ENCODE results near the gene BORCS5. TPM values are rescaled to one million over a fixed set of nuclear protein-coding genes. Genes with fewer than 3 reads are reported as not detected.
"Not testable (repeated sequence)": the region's sequence is repeated elsewhere in the genome, so short reads cannot be mapped to it uniquely, and the experiment has no call there.

Gene BORCS5
- total RNA-seq, 4 donors from 2014 or later, result 0.51 to 87.1 (median 17.9) TPM

DNA sequence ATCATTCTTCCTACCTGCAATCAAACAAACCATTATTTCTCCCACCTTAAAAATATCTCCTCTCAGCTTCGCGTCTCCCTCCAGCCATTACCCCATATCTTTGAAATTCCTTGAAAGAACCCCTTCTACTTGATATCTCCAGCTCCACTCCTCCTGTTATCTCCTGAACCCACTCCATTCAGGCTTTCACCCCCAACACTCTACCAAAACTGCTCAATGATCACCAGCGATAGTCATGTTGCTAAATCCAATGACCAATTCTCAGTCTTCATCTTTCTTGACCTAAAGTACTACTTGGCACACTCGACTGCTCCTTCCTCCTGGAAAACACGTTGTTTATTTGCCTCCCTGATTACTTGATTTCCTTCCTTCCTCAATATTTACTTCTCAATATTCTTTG is 135.7 kb downstream of the BORCS5 start:
- no peaks in the 10 kb centered on the region for H3K36me3 ChIP-seq
- no peak for TF ChIP-seq POLR2A (IDR thresholded peaks at IDR 0.05)
- TF ChIP-seq, protein P1, sequence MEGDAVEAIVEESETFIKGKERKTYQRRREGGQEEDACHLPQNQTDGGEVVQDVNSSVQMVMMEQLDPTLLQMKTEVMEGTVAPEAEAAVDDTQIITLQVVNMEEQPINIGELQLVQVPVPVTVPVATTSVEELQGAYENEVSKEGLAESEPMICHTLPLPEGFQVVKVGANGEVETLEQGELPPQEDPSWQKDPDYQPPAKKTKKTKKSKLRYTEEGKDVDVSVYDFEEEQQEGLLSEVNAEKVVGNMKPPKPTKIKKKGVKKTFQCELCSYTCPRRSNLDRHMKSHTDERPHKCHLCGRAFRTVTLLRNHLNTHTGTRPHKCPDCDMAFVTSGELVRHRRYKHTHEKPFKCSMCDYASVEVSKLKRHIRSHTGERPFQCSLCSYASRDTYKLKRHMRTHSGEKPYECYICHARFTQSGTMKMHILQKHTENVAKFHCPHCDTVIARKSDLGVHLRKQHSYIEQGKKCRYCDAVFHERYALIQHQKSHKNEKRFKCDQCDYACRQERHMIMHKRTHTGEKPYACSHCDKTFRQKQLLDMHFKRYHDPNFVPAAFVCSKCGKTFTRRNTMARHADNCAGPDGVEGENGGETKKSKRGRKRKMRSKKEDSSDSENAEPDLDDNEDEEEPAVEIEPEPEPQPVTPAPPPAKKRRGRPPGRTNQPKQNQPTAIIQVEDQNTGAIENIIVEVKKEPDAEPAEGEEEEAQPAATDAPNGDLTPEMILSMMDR (IDR thresholded peaks at IDR 0.05), result no peak
- no peak overlapping the region for H3K4me3 ChIP-seq
- no peaks in the 10 kb centered on the region for H3K4me1 ChIP-seq
- intact Hi-C loops (cut with DNase I; ENCODE audit: low total_unique reads), result no loop called here
- H3K27ac ChIP-seq, result no peak overlapping the region
- no peaks in the 10 kb centered on the region for H3K9me3 ChIP-seq
- no peak for DNase-seq
- no peaks in the 10 kb centered on the region for H3K27me3 ChIP-seq

DNA sequence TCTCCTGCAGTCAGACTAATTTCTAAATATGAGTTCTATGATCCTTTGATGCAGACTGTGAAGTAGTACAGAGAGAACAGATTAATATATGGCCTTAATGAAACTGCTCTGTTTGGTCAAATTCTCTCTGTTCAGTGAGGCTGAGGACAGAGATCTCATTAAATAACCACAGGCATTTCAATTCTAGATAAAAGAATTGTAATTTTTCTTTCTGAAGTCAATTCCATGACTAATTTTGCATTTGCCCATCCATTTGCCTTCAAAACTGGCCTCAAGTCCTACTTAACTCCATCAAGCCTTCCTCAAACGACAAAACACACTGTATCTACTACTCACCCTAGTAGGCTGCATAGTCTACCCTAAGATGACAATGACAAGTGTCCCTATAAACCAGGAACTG is 138.7 kb downstream of the BORCS5 start:
- no peak overlapping the region for H3K27ac ChIP-seq
- no peak overlapping the region for H3K4me3 ChIP-seq
- H3K27me3 ChIP-seq, result no peaks in the 10 kb centered on the region
- TF ChIP-seq POLR2A (IDR thresholded peaks at IDR 0.05), result no peak
- TF ChIP-seq, protein P1 (IDR thresholded peaks at IDR 0.05), result no peak
- H3K4me1 ChIP-seq, result no peaks in the 10 kb centered on the region
- no peaks in the 10 kb centered on the region for H3K36me3 ChIP-seq
- intact Hi-C loops (cut with DNase I; ENCODE audit: low total_unique reads), result no loop called here
- DNase-seq, result no peak
- no peaks in the 10 kb centered on the region for H3K9me3 ChIP-seq

DNA sequence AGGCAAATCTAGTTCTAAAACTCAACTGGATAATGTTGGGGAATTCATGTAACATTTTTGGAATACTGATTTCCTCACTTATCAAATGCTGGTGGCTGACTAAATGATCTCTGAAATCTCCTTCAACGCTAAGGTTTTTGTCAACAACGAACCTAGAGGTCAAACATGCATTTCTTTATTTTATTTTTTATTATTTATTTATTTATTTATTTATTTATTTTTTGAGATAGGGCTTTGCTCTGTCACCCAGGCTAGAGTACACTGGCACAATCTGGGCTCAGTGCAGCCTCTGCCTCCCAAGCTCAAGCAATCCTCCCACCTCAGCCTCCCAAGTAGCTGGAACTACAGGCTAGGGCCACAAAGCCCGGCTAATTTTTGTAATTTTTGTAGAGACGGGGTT is 141.3 kb downstream of the BORCS5 start:
- H3K4me3 ChIP-seq, result no peak overlapping the region
- no peaks in the 10 kb centered on the region for H3K9me3 ChIP-seq
- H3K36me3 ChIP-seq, result no peaks in the 10 kb centered on the region
- no peak for DNase-seq
- no peaks in the 10 kb centered on the region for H3K4me1 ChIP-seq
- TF ChIP-seq, protein P1 (IDR thresholded peaks at IDR 0.05), result no peak
- no peak for TF ChIP-seq POLR2A (IDR thresholded peaks at IDR 0.05)
- no peaks in the 10 kb centered on the region for H3K27me3 ChIP-seq
- intact Hi-C loops (cut with DNase I; ENCODE audit: low total_unique reads), result no loop called here
- no peak overlapping the region for H3K27ac ChIP-seq

DNA sequence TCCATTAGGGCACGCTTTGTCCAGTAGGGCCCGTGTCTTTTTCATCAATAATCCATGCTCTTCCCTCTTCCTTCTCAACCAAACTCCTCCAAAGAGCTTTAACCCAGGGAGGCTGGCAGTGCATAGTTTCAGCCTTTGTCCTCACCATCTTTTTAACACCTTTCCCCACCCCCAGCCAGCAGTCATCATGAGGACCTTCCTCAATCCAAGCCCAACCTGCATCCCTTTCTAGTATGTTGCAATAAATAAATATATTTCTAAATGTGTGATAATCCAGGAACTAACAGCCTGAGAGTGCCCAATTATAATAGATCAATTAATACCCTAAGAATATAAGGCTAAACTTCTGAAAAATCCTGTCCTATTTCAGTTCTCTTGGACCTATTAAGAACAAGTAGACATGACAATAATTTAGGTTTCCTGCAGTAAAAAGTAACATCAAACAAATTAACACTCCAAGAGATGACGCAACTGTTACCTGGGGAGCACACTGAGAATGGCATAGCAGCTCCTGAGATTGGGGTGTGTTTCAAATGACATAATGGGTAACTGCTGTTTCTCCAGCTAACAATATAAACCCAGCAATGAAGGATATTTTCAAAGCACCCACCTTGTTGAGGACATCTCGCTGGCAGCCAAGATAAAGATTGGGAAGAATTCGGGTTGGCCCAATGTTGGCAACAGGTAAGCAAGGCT is 143.2 kb downstream of the BORCS5 start:
- no peak for DNase-seq
- Histone ChIP-seq H3K36me3 (no peaks in the 10 kb centered on the region), H3K27me3 (no peaks in the 10 kb centered on the region), H3K4me3 (no peak overlapping the region), H3K4me1 (no peaks in the 10 kb centered on the region), H3K9me3 (no peaks in the 10 kb centered on the region), H3K27ac (no peak overlapping the region)
- intact Hi-C loops (cut with DNase I; ENCODE audit: low total_unique reads), result no loop called here
- TF ChIP-seq, protein P1 (IDR thresholded peaks at IDR 0.05), result no peak
- no peak for TF ChIP-seq POLR2A (IDR thresholded peaks at IDR 0.05)

DNA sequence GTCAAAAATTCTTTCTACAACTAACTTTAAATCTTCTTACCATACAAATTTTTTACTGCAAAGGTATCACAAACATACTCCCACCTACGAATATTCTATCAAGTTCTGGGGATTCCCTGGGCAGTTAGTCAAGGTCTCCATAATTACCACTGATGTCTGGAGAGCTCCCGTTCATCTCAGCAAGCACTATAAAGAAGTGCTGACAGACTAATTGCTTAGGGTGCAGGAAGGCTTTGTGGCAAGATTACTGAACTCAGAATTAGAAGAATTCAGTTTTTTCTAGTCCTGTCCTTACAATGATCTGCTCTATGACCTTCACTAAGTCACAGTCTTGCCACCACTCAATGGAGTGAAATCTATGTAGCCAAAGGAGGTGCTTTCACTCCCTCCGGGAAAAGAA is 144.2 kb downstream of the BORCS5 start:
- no peaks in the 10 kb centered on the region for H3K27me3 ChIP-seq
- H3K27ac ChIP-seq, result no peak overlapping the region
- TF ChIP-seq POLR2A (IDR thresholded peaks at IDR 0.05), result no peak
- TF ChIP-seq, protein P1 (IDR thresholded peaks at IDR 0.05), result no peak
- H3K9me3 ChIP-seq, result no peaks in the 10 kb centered on the region
- DNase-seq, result no peak
- H3K4me3 ChIP-seq, result no peak overlapping the region
- intact Hi-C loops (cut with DNase I; ENCODE audit: low total_unique reads), result no loop called here
- no peaks in the 10 kb centered on the region for H3K4me1 ChIP-seq
- no peaks in the 10 kb centered on the region for H3K36me3 ChIP-seq

DNA sequence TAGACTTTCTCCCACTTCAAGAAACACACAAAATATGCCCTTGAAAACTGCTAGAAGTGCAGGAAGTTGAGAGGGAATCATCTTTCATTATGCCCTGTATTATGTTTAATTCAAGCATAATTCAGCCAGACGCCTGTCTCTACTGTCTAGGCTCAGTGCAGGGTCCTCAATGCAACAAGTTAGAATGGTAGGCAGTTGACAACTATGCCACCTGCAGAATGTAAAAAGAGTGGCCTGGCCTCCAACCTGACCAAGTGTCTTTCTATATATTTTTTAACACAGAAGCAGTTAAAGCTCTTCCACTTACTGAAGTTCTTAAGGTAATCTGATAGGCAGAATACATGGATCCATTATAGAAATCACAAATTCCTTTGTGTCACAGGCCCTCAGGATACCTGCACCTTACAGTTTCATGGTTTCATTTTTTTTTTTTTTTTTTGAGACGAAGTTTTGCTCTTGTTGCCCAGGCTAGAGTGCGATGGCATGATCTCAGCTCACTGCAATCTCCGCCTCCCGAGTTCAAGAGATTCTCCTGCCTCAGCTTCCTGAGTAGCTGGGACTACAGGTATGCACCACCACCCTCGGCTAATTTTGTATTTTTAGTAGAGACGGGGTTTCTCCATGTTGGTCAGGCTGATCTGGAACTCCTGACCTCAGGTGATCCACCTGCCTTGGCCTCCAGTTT is 145.4 kb downstream of the BORCS5 start:
- H3K27ac ChIP-seq; H3K4me1 ChIP-seq; H3K9me3 ChIP-seq; H3K27me3 ChIP-seq; DNase-seq; H3K4me3 ChIP-seq; H3K36me3 ChIP-seq; intact Hi-C loops (cut with DNase I; ENCODE audit: low total_unique reads): not testable (repeated sequence)

Data from uterus (tissue), 4 donors.